ENCODE measurements around the gene COMMD7. TPM values are rescaled to one million over a fixed set of nuclear protein-coding genes. Genes with fewer than 3 reads are reported as not detected.

Gene COMMD7
- total and polyA plus RNA-seq, 7 experiments from 2014 or later, result 31.5 to 141 (median 42.6) TPM

DNA sequence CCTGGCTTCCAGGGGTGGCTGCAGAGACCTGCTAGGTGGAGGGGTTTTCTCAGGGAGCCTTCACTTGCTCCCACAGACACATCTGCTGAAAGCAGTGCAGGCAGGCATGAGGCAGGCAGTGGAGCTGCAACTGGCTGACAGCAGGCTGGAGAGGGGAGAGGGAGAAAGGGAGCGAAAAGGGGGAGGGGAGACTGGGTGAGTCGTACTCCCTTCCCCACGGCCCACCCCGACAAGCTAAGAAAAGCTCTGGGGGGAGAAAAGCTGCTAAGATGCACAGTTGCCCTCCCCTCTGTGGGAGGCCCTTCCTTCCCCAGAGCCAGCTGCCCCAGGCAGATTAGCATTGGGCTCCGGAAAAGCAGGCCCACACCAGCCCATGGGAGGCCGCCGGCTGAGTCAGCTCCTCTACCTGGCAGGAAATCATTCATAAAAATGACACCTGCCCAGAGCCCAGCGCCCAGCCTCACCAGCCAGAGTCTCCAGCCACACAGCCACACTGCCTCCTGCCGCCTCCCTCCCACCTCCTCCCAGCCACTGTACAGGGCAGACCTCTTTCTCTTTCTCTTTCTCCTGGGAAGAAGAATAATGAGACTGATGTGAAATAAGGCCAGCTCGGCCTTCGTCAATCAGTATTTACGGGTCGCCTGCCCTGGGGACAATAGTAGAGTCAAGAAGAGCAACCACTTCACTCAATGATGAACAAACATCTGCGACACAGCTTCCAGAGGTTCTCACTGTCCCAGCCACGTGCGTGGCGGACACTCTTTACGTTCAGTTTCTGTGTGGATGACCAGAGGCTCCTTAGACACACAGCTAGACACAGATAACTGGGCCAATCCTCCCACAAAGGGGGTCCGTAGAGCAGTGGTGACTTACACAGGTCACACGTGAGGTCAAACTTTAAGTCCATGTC lies 61.8 kb downstream of the COMMD7 start:
- no peaks in the 10 kb centered on the region for H3K9me3 ChIP-seq (ENCODE audit: control insufficient read depth in 2 of 3, low read length in 3 of 3)
- no peaks in the 10 kb centered on the region for H3K36me3 ChIP-seq (ENCODE audit: control insufficient read depth in 2 of 3, insufficient read depth in 3 of 3, low read length in 3 of 3)
- H3K4me1 Mint-ChIP-seq, result peaks cover 3 to 14% (median 8%) of the 10 kb centered on the region in 7 donors
- no peaks in the 10 kb centered on the region for H3K27me3 ChIP-seq (ENCODE audit: control insufficient read depth in 2 of 2, insufficient read depth in 2 of 2, low read length in 2 of 2)
- no peak overlapping the region for H3K4me3 Mint-ChIP-seq
- no peak overlapping the region for H3K4me3 ChIP-seq (ENCODE audit: low read length)
- no peak overlapping the region for H3K27ac ChIP-seq (ENCODE audit: low read depth, low read length)
- no peak for DNase-seq
- POLR2A ChIA-PET, result no interaction called here
- peaks cover 0 to 1% (median 0%) of the 10 kb centered on the region in 11 donors for H3K9me3 Mint-ChIP-seq
- intact Hi-C loops (cut with micrococcal nuclease), result no loop called here
- no peaks in the 10 kb centered on the region for H3K4me1 ChIP-seq (ENCODE audit: control insufficient read depth in 2 of 2, insufficient read depth in 2 of 2, low read length in 2 of 2)
- ATAC-seq, result peak; percentile 45
- CTCF ChIA-PET, result interaction anchor here (0.5 to 2.1 kb wide), 3 partner anchors 64 to 97 kb away, joined by 3 to 10 read pairs (median 6); no protein-coding TSS in a partner anchor
- H3K27me3 Mint-ChIP-seq, result no peaks in the 10 kb centered on the region
- H3K27ac Mint-ChIP-seq, result peak overlapping the region in 3 of 9 donors; percentile 36 to 72 (median 37)
- no peaks in the 10 kb centered on the region for H3K36me3 Mint-ChIP-seq

DNA sequence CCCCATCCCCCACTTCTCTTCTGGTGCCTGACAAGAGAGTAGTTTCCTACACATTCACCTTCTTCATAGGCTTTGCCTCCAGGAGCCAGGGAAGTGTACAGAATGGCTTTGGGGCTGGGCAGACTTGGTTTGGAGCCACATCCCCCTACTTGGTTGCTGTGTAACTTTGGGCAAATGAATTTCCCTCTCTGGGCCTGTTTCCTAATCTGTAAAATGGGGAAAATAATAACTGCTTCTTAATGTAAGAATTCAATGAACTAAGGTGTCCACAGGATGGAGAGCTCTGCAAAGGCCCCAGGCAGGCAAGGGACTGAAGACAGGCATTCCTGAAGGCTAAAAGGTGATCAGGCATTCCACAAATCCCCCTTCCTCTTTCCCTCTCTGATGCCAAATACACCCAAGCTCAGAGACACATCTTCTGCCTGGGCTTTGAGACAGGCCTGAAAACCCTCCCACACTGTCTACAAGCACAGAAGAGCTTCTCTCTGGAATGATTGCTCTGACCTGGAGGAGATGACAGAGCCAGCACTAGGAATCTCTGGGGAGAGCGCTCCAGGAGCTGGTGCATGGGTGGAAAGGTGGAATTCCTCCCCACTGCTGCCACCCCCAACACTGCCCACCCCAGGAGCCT lies 62.6 kb downstream of the COMMD7 start:
- DNase-seq (no peak), ATAC-seq (no peak)
- ChIA-PET CTCF (interaction anchor here (0.5 to 2.1 kb wide), 4 partner anchors 65 to 668 kb away, joined by 3 to 10 read pairs (median 5); no protein-coding TSS in a partner anchor), POLR2A (no interaction called here)
- Histone ChIP-seq H3K27ac (ENCODE audit: low read depth, low read length) (no peak overlapping the region), H3K9me3 (ENCODE audit: control insufficient read depth in 2 of 3, low read length in 3 of 3) (no peaks in the 10 kb centered on the region), H3K4me3 (ENCODE audit: low read length) (no peak overlapping the region), H3K4me1 (ENCODE audit: control insufficient read depth in 2 of 2, insufficient read depth in 2 of 2, low read length in 2 of 2) (no peaks in the 10 kb centered on the region), H3K36me3 (ENCODE audit: control insufficient read depth in 2 of 3, insufficient read depth in 3 of 3, low read length in 3 of 3) (no peaks in the 10 kb centered on the region), H3K27me3 (ENCODE audit: control insufficient read depth in 2 of 2, insufficient read depth in 2 of 2, low read length in 2 of 2) (no peaks in the 10 kb centered on the region)
- H3K4me1 Mint-ChIP-seq, result peaks cover 4 to 18% (median 12%) of the 10 kb centered on the region in 7 donors
- peaks cover 0 to 1% (median 0%) of the 10 kb centered on the region in 11 donors for H3K9me3 Mint-ChIP-seq
- H3K27me3 Mint-ChIP-seq, result no peaks in the 10 kb centered on the region
- no peak overlapping the region for H3K4me3 Mint-ChIP-seq
- H3K27ac Mint-ChIP-seq, result peak overlapping the region in 4 of 9 donors; percentile 11 to 72 (median 52)
- no peaks in the 10 kb centered on the region for H3K36me3 Mint-ChIP-seq
- intact Hi-C loops (cut with micrococcal nuclease), result no loop called here

GRCh38 chr20:32678948-32679347 lies 64.3 kb downstream of the COMMD7 start:
- Histone ChIP-seq H3K27ac (ENCODE audit: low read depth, low read length) (no peak overlapping the region), H3K4me3 (ENCODE audit: low read length) (no peak overlapping the region), H3K36me3 (ENCODE audit: control insufficient read depth in 2 of 3, insufficient read depth in 3 of 3, low read length in 3 of 3) (no peaks in the 10 kb centered on the region), H3K4me1 (ENCODE audit: control insufficient read depth in 2 of 2, insufficient read depth in 2 of 2, low read length in 2 of 2) (no peaks in the 10 kb centered on the region), H3K9me3 (ENCODE audit: control insufficient read depth in 2 of 3, low read length in 3 of 3) (no peaks in the 10 kb centered on the region), H3K27me3 (ENCODE audit: control insufficient read depth in 2 of 2, insufficient read depth in 2 of 2, low read length in 2 of 2) (no peaks in the 10 kb centered on the region)
- ATAC-seq (no peak), DNase-seq (no peak)
- intact Hi-C loops (cut with micrococcal nuclease), result no loop called here
- POLR2A ChIA-PET, result no interaction called here
- peaks cover 0 to 5% (median 0%) of the 10 kb centered on the region in 5 donors for H3K27me3 Mint-ChIP-seq
- H3K9me3 Mint-ChIP-seq, result peaks cover 0 to 2% (median 0%) of the 10 kb centered on the region in 11 donors
- CTCF ChIA-PET, result interaction anchor here (0.6 kb wide), 1 partner anchor 35 kb away, joined by 4 read pairs; no protein-coding TSS in a partner anchor
- H3K4me1 Mint-ChIP-seq, result peaks cover 4 to 33% (median 25%) of the 10 kb centered on the region in 7 donors
- H3K36me3 Mint-ChIP-seq, result no peaks in the 10 kb centered on the region
- H3K4me3 Mint-ChIP-seq, result no peak overlapping the region
- no peak overlapping the region for H3K27ac Mint-ChIP-seq

DNA sequence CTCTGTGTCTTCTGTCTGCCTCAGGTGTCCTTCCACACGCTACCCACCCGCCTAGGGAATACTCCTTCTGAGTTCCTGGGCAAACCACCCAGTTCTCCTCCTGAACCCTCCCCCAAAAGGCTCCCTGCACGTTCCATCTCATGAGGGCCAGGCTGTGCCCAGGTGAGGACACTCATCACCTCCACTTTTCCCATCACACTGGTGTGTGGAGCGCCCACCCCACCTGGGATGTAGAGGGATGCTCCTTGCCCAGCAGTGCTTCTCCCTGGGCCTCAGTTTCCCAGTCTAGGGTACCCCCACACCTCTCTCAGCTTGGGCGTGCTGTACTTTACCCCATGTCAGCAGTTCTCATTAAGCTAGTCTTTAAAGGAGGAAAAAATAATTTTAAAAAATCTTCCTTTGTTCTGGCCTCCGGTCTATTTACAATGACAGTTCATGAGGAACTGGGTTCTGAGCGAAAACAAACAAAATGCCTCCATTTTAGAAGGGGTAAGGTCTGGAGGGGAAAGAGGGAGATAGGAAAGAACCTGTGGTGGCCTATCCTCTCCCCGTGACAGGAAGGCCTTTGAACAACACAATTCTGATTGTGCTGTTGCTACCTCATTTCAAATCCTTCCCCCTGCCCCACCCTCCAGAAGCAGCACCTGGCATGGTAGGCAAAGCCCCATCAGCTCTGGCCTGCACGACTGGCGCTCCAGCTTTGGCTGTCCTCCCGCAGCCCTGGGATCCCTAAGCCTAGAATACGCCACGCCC lies 67.9 kb downstream of the COMMD7 start:
- no peak overlapping the region for H3K27ac ChIP-seq (ENCODE audit: low read depth, low read length)
- peak in 1 of 9 donors; percentile 16 for DNase-seq
- ChIA-PET CTCF (interaction anchor here (0.5 to 5.5 kb wide), 4 partner anchors 59 to 421 kb away, joined by 3 to 143 read pairs (median 4); no protein-coding TSS in a partner anchor), POLR2A (no interaction called here)
- no peaks in the 10 kb centered on the region for H3K36me3 ChIP-seq (ENCODE audit: control insufficient read depth in 2 of 3, insufficient read depth in 3 of 3, low read length in 3 of 3)
- intact Hi-C loops (cut with micrococcal nuclease), result loop anchor here in 1 of 2 donors (2.0 kb wide), 1 partner anchor 61 kb away; no protein-coding TSS in a partner anchor
- H3K4me3 Mint-ChIP-seq, result no peak overlapping the region
- no peaks in the 10 kb centered on the region for H3K9me3 ChIP-seq (ENCODE audit: control insufficient read depth in 2 of 3, low read length in 3 of 3)
- H3K36me3 Mint-ChIP-seq, result no peaks in the 10 kb centered on the region
- H3K27me3 Mint-ChIP-seq, result peaks cover 0 to 5% (median 0%) of the 10 kb centered on the region in 5 donors
- peaks cover 9 to 14% of the 10 kb centered on the region in 2 donors for H3K4me1 ChIP-seq (ENCODE audit: control insufficient read depth in 2 of 2, insufficient read depth in 2 of 2, low read length in 2 of 2)
- H3K27me3 ChIP-seq (ENCODE audit: control insufficient read depth in 2 of 2, insufficient read depth in 2 of 2, low read length in 2 of 2), result no peaks in the 10 kb centered on the region
- peaks cover 6 to 40% (median 31%) of the 10 kb centered on the region in 7 donors for H3K4me1 Mint-ChIP-seq
- no peak overlapping the region for H3K4me3 ChIP-seq (ENCODE audit: low read length)
- H3K9me3 Mint-ChIP-seq, result peaks cover 0 to 2% (median 0%) of the 10 kb centered on the region in 11 donors
- H3K27ac Mint-ChIP-seq, result peak overlapping the region in 2 of 9 donors; percentile 23 to 31
- no peak for ATAC-seq

GRCh38 chr20:32674362-32674789 lies 68.9 kb downstream of the COMMD7 start:
- H3K9me3 Mint-ChIP-seq, result peaks cover 0 to 2% (median 0%) of the 10 kb centered on the region in 11 donors
- Histone ChIP-seq H3K27me3 (ENCODE audit: control insufficient read depth in 2 of 2, insufficient read depth in 2 of 2, low read length in 2 of 2) (no peaks in the 10 kb centered on the region), H3K36me3 (ENCODE audit: control insufficient read depth in 2 of 3, insufficient read depth in 3 of 3, low read length in 3 of 3) (no peaks in the 10 kb centered on the region), H3K9me3 (ENCODE audit: control insufficient read depth in 2 of 3, low read length in 3 of 3) (no peaks in the 10 kb centered on the region), H3K27ac (ENCODE audit: low read depth, low read length) (no peak overlapping the region), H3K4me3 (ENCODE audit: low read length) (no peak overlapping the region), H3K4me1 (ENCODE audit: control insufficient read depth in 2 of 2, insufficient read depth in 2 of 2, low read length in 2 of 2) (peaks cover 9 to 14% of the 10 kb centered on the region in 2 donors)
- peak overlapping the region in 3 of 9 donors; percentile 15 to 42 (median 29) for H3K27ac Mint-ChIP-seq
- ChIA-PET POLR2A (interaction anchor here (1.2 to 1.6 kb wide), 2 partner anchors 102 to 104 kb away, joined by 3 to 9 read pairs; no protein-coding TSS in a partner anchor), CTCF (interaction anchor here (0.6 to 5.5 kb wide), 9 partner anchors 57 to 720 kb away, joined by 3 to 143 read pairs (median 5); no protein-coding TSS in a partner anchor)
- H3K27me3 Mint-ChIP-seq, result peaks cover 0 to 5% (median 0%) of the 10 kb centered on the region in 5 donors
- H3K4me1 Mint-ChIP-seq, result peaks cover 6 to 40% (median 29%) of the 10 kb centered on the region in 7 donors
- H3K36me3 Mint-ChIP-seq, result no peaks in the 10 kb centered on the region
- intact Hi-C loops (cut with micrococcal nuclease), result loop anchor here (1.0 to 2.0 kb wide), 5 partner anchors 62 to 625 kb away; no protein-coding TSS in a partner anchor
- H3K4me3 Mint-ChIP-seq, result peak overlapping the region in 2 of 10 donors; percentile 21 to 38
- ATAC-seq, result peak; percentile 68
- peak; percentile 37 to 74 (median 65) for DNase-seq

Data from naive thymus-derived CD4-positive, alpha-beta T cell (primary cell).